ENCODE measurements around the gene GET3.
A peak's percentile ranks its signal among the peaks of the same experiment; 100 is the strongest.
"Not testable (repeated sequence)": the region's sequence is repeated elsewhere in the genome, so short reads cannot be mapped to it uniquely, and the experiment has no call there.

The GET3 gene

DNA sequence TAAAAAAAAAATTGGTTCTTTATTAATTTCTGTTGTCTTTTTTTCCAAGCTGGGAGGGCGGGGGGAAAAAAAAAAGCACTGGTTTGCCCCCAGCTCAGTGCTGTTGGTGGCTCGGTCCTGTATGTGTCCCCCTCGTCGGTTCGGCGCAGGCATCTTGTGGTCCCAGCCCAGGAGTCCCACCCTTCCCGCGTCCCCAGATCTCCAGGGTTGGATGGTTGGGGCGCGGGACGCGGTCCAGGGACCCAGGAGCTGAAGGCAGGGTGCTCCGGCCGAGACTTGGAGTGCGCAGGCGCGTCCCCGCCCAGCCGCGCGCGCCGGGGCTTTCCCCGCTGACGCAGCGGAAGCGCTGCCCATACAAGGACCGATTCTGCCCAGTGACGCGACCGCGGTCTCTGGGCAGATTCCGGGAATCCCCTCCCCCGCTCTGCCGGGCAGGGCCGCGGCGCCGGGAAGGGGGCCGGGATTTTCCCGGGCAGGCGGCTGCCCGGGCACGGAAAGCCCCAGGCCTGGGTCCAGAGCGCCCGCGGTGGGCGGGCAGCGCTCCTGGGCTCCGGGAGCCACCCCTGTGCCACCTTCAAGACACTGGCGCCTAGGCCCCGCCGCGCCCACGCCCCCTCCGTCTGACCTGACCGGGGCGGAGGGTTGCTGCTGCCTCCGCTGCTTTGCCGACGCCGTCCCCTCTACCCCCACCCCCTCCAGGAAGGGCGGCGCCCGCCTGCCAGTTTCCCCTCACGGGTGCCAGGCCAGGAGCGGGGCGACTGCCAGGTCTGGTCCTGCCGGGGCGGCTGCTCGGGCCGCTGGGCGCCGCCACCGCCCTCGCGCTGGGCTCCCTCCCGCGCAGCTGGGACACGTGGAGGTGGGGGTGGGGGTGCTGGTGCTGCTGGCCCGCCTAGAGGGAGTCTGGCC, 56.2 kb downstream of the GET3 start:
- DNase-seq = peak; percentile 95

- no peak for DNase-seq
These were observed 57.1 kb downstream of the GET3 start for GRCh38 chr19:12794196-12794941.

- no peak for DNase-seq
These were observed 57.7 kb downstream of the GET3 start for GRCh38 chr19:12794971-12795381.

DNA sequence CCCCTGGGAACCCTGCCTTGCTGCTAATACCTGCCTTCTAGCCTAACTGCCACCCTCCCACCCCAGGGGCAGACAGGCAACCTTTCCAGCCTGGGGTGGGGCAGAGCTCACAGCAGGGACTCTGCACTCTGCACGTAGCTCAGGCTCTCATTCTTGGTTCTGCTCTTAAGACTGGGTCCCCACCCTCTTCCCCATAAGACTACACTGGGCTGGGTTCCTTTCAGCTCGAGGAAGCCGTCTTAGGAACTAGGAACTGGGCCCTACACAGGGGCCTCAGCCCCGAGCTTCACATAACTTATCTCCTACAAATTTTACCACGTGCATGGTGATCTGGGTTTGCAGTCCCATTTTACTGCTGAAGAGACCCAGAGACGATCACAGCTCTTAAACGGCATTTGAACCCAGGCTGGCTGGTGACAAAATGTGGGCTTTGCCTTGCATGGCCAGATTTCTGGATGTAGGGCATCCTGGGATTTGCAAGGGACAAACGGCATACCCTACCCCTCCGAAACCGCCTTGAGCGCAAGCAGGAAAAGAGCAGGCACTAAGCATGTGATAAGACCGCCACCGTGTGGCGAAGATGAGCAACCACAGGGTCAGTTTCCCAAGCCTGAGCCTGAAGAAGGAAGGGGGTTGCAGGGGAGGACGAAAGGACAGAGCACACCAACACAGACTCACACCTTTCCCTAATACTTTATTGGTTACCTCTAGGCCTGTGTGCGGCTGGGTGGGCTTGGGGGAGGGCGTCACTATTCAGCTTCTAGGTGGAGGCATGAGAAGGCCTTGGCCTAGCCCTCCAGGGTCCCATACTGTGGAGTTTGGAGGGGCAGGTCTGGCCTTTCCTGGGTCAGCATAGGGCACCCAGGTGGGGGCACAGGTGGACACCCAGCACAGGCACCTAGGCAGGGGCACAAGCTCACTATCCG, 59.1 kb downstream of the GET3 start:
- DNase-seq = peak; percentile 67

DNA sequence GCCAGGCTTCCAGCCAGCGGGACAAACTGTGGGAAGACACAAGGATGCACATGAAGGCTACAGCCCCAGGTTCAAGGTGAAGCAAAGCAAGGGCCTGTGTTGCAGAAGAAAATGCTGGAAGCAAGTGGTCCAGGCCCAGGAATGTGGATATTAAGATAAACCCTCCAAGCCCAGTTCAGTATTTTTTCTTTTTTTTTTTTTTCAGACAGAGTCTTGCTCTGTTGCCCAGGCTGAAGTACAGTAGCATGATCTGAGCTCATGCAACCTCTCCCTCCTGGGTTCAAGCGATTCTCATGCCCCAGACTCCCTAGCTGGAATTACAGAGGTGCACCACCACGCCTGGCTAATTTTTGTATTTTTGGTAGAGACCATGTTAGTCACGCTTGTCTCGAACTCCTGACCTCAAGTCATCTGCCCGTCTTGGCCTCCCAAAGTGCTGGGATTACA, 59.9 kb downstream of the GET3 start:
- DNase-seq = no peak

GRCh38 chr19:12797607-12798006, 60.3 kb downstream of the GET3 start:
- not testable (repeated sequence) for DNase-seq
